ENCODE data around the gene KRTAP12-2.

DNA sequence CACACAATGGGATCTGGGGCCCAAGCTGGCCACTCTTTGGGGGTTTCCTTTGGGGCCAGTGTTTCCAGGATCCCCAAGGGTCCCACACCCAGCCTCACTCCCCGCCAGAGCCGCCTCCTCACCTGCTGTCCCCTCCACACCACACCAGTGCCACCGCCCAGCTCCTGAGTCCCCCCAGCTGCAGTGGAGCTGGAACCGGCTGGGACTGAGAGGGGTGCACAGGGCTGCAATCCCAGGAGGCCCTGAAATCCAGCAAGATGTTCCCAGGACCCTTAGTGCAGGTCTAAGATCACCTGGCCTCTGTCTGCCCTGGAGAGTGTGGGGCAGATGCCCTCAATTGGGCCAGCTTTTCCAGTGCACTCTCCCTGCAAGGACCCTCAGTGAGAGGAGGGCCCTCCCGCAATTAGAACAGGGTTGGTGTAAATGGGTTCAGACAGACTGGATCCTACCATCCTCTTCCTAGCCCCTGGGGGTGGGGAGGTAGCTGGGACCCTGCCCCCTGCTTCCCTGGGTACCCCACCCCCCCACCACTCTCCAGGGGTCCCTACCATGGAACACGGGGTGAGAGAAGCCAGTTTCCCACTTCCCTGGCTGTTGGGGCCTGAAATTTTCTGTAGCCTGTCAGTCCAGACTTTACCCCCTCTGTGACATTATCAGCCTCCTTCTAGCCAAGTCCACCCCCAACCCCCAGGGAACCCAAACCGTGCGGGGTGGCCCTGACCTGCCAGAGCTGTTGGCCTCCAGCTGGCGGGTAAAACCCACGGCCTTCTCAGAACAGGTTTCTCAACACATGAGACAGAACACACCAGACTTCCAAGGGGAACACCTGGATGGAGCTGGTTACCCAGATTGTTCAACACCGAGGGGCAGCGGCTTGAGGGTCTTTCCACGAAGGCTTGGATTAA lies 37.3 kb upstream of the KRTAP12-2 start:
- TF ChIP-seq, protein P1, sequence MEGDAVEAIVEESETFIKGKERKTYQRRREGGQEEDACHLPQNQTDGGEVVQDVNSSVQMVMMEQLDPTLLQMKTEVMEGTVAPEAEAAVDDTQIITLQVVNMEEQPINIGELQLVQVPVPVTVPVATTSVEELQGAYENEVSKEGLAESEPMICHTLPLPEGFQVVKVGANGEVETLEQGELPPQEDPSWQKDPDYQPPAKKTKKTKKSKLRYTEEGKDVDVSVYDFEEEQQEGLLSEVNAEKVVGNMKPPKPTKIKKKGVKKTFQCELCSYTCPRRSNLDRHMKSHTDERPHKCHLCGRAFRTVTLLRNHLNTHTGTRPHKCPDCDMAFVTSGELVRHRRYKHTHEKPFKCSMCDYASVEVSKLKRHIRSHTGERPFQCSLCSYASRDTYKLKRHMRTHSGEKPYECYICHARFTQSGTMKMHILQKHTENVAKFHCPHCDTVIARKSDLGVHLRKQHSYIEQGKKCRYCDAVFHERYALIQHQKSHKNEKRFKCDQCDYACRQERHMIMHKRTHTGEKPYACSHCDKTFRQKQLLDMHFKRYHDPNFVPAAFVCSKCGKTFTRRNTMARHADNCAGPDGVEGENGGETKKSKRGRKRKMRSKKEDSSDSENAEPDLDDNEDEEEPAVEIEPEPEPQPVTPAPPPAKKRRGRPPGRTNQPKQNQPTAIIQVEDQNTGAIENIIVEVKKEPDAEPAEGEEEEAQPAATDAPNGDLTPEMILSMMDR (conservative IDR thresholded peaks at IDR 0.05 in 1 of 2, IDR thresholded peaks at IDR 0.05 in 1 of 2; ENCODE audit: extremely low read depth in 1 of 2, insufficient read depth in 1 of 2, low read depth in 1 of 2, low read length in 2 of 2) = no peak
- TF ChIP-seq EZH2 (IDR thresholded peaks at IDR 0.05; ENCODE audit: borderline replicate concordance, low read length) = no peak

Data from mammary epithelial cell (primary cell).